GM21367 (cell line): ENCODE data around the gene PADI4.

Experiments
- ATAC-seq: cut with Tn5 transposase; IDR thresholded peaks from one replicate; pipeline ENCODE4 v1.9.1; 2021; ENCODE audit not compliant: unreplicated experiment

PADI4 gene

DNA sequence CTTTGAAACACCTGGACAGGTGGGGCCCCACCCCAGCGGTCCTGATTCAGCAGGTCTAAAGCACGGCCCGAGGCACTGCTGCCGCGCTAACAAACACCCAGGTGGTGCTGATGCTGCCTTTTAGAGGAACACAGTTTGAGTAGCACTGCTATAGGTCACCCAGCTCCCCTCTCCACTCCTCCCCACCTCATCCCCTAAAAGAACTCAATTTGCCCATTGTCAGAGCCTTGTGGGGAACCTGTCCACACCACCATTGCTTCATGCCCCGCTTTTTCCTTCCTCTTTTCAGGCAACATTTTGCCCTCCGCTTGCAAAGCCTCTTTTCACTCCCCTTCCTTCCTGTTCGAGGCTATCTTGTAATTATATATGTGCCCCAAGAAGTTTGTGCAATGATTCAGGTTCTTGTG lies 26.2 kb upstream of the PADI4 start:
- ATAC-seq, result no peak

DNA sequence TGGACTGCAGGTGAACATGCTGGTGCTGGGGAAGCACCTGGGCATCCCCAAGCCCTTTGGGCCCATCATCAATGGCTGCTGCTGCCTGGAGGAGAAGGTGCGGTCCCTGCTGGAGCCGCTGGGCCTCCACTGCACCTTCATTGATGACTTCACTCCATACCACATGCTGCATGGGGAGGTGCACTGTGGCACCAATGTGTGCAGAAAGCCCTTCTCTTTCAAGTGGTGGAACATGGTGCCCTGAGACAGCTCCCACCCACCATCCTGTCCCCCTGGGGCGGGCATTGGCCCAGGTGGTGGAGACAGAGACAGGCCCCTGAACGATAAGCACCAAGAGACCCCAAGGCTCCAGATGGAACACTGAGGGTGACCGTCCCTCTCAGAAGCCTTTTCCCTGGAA lies 25.2 kb upstream of the PADI4 start:
- no peak for ATAC-seq

- no peak for ATAC-seq
Observed at GRCh38 chr1:17286646-17287045, 21.4 kb upstream of the PADI4 start.

- no peak for ATAC-seq
Observed at GRCh38 chr1:17287130-17287776, 20.7 kb upstream of the PADI4 start.

DNA sequence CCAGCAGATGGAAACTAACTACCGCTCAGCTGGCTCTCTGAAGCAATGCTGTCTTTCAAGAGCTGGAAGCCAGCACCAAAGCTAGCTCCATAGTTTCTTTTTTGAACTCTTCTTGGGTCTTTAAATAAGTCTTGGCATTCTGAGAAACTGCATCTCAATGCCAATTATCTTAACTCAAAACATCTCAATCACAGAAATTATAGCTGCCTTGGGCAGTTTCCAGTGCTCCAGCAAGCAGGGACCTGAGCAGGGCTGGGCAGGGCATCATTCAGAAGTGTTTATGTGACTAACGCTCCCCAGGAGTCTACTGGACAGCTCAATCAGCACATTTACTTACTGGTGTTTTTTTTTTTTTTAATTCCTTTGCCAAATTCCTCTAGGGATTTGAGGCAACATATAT lies 18.3 kb upstream of the PADI4 start:
- no peak for ATAC-seq

- no peak for ATAC-seq
Observed at GRCh38 chr1:17290553-17290952, 17.4 kb upstream of the PADI4 start.

DNA sequence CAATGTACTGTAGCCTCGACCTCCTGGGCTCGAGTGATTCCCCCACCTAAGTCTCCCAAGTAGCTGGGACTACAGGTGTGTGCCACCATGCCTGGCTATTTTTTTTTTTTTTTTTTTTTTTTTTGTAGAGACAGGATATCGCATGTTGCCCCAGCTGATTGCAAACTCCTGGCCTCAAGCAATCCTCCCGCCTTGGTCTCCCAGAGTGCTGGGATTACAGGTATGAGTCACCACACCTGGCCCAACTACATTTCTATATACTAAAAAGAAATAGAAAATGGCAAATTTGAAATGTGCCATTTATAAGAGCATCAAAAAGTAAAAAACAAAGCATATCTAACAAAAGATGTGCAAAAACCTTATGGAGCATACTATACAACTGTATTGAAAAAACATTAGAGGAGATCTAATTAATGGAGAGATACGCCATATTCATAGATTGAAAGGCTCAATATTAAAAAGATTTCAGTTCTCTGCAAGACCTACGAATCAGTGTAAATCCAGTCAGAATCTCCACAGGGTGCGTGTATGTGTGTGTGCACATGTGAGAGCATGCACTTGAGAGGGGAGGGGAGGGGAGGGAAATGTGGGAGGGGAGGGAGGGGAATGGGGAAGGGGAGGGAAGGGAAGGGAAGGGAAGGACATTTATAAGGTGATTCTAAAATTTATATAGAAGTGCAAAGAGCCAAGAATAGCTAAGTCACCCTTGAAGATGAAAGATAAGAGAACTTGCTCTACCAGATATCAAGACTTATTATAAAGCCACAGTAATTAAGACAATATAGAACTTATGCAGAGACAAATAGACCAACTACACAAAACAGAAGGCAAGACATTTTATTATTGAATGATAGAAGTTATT lies 15.5 kb upstream of the PADI4 start:
- ATAC-seq, result no peak

DNA sequence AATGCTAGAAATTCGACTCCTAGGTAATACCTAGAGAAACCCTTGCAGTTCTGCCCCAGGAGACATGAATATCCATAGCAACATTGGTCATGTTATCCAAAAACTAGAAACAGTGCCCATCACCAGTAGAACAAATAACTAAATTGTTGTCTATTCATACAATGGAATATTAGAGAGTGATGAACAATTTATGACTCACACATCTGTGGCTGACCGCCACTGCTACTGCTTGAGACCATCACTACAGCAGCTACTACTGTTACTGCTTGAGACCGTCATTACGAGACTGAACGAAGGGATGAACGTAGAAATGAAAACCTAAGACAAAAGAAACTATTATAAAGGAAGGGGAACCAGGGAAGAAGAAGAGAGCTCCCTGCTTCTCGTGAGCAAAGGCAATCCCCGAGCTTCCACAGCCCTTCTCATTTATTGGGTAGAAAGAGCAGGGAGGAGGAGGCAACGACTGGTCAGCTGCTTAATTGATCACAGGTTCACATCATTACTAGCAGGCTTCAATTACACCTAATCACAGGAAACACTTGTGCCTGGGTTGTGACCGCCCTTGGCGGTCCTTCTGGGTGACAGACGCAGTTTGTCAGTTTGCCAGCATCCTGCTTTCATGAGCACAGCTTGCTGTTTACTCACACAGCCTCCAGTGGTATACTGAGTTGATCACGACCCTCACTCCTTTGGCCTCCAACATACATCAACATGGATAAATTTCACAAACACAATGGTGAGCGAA lies 14.1 kb upstream of the PADI4 start:
- no peak for ATAC-seq

GRCh38 chr1:17295292-17295691 lies 12.7 kb upstream of the PADI4 start:
- no peak for ATAC-seq

DNA sequence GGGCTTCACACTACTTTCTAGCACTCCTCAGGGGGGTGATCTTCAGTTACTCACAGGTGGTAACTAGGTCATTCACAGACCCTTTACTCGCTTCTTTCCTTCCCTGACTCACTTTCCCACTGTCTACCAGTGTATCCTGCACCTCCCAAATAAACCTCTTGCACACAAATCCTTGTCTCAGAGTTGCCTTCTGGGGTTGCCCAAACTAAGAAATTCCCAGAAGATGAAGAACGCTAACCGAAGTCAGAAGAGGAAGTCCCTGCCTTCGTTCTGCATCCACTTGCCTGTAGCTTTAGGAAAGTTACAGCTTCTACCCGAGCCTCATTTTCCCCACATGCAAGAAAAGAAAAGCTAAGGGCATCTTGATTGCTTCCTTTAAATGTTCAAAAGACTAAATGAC lies 11.9 kb upstream of the PADI4 start:
- ATAC-seq, result no peak

- no peak for ATAC-seq
Observed at GRCh38 chr1:17297991-17298390, 10.0 kb upstream of the PADI4 start.

DNA sequence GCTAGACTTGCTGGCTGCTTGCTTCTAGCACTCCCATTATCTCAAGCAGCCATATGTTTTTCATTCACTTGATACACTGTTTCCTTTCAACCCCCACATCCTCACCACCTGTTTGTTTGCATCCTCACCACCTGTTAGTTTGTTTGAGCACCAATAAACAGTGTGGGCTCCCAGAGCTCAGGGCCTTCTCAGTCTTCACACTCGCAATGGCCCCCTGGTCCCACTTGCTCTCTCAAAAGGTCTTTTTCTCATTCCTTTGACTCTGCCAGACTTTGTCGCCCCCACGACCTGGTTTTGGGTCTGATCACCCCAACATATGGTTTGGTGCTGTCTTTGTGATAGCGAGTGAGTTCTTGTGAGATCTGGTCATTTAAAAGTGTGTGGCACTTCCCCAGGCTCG lies 6.2 kb upstream of the PADI4 start:
- ATAC-seq, result no peak

DNA sequence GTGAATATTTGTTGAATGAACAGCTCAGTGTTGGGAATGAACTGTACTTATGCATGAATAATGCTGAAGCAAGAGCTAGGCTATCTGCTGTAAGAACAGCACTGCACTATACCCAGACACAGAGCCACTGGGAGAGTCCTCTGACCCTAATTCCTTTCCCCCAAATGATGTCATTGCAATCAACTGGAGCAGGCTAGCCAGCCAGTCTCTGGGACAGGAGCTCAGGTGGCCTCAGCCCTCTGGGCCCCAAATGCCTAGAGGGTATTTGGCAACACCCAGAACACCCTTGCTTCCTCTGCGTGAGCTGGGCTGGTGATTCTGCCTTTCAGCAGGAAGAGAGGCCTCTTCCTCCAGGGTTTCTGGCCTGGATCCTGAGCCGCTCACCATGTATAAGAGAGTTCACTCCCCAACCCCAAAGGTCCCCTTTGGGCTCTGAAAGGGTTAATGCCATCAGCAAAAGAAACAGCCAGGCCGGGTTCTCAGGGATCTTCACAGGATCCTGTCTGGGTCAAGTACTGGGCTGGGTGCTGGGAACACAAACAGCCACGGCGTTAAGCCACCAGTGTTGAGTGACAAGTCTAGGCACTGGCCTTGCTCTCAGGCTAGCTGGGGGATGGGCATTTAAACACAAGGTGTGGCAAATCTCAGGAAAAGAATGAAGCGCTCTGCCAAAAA lies 3.7 kb upstream of the PADI4 start:
- ATAC-seq, result no peak

- no peak for ATAC-seq
Observed at GRCh38 chr1:17304826-17305175, 3.2 kb upstream of the PADI4 start.

DNA sequence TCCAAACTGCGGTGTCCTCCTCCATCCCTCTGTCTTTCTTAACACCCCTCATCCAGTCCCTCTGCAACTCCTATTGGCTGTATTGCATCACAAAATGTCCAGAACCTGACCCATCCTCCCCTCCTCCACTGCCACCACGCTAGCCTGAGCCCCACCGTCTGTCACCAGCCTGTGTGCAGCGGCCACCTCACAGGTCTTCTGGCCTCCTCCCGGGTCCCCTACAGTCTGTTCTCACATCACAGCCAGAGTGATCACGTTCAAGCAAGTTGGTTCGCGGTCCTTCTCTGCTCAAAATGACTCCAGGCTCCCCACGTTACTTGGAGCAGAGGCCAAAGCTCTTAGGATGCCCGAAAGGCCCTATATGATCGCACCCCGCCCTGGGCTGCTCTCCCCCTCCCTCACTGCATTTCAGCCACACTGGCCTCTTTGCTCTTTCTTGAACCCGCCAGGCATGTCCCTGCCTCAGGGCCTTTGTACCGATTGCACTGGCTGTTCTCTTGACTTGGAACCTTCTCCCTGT lies 2.4 kb upstream of the PADI4 start:
- no peak for ATAC-seq

DNA sequence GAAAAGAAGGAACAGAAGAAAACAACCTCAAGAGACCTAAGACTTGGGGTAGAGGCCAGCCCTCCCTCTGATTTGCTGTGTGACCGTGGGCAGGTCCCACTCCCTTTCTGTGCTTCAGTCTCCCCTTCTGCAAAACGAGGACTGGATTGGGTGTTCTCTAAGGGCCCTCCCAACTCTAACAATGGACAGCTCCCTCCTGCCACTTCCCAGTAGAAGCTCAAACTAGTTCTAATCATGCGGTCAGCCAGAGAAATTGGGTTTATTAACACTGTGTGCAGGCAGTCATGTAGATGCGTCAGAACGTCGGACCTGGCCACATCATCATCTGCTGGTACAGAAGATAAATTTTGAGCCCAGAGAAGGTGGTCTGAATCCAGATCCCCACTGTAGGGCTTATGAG lies 1.6 kb upstream of the PADI4 start:
- ATAC-seq, result no peak

- ATAC-seq, result no peak
Observed at GRCh38 chr1:17306921-17307320, 1.1 kb upstream of the PADI4 start.

GRCh38 chr1:17307329-17307728 lies 668 bp upstream of the PADI4 start:
- no peak for ATAC-seq

GRCh38 chr1:17308593-17308992 lies 596 bp downstream of the PADI4 start:
- ATAC-seq, result no peak

DNA sequence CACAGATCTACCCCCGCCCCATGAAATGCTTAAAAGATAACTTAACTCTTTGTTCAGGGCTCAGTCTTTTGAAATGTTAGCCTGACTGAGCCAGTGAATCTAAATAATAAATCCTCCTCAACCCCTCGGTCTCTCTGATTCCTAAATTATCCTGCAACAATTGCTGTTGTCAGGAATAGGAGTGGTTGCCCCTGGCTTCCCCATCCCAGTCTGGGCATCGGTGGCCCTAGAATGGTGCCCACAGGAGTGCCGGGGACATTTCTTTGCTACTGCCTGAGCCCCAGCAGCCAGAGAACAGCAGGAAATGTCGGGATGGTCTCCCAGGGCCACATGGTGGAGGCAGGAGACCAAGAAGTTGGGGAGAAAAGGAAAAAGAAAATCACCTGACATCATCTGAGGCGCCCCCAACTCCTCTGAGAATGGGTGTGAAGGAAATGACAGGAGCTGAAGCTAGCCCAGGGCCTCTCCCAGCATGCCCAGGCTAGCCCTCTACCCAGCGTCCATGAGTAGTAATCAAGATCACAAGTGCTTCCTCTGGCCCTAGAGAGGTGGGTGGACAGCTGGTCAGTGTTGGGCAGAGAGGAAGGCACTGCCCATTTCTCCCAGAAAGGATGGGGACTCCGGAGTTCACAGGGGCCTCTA lies 1.6 kb downstream of the PADI4 start:
- ATAC-seq, result no peak
